KOPT-K1 (cell line): Measurements from ENCODE around the gene KRT79.

Experiments used
- H3K27ac ChIP-seq: fragments of 200-600 bp; sonication (generic); 2 replicates; pipeline ENCODE4 v1.5.1; 2016; ENCODE audit warnings: antibody characterized with exemption, mild to moderate bottlenecking, low read depth, low read length; ENCODE audit not compliant: poor library complexity, severe bottlenecking
- H3K36me3 ChIP-seq: fragments of 200-600 bp; sonication (generic); 2 replicates; pipeline ENCODE4 v1.5.1; 2017; ENCODE audit warnings: antibody characterized with exemption, mild to moderate bottlenecking, low read length, moderate library complexity; ENCODE audit not compliant: insufficient read depth
- H3K9me3 ChIP-seq: fragments of 200-600 bp; sonication (generic); 2 replicates; pipeline ENCODE4 v1.5.1; 2017; ENCODE audit warnings: antibody characterized with exemption, low read length, mild to moderate bottlenecking; ENCODE audit not compliant: insufficient read depth, poor library complexity, severe bottlenecking

Gene KRT79

DNA sequence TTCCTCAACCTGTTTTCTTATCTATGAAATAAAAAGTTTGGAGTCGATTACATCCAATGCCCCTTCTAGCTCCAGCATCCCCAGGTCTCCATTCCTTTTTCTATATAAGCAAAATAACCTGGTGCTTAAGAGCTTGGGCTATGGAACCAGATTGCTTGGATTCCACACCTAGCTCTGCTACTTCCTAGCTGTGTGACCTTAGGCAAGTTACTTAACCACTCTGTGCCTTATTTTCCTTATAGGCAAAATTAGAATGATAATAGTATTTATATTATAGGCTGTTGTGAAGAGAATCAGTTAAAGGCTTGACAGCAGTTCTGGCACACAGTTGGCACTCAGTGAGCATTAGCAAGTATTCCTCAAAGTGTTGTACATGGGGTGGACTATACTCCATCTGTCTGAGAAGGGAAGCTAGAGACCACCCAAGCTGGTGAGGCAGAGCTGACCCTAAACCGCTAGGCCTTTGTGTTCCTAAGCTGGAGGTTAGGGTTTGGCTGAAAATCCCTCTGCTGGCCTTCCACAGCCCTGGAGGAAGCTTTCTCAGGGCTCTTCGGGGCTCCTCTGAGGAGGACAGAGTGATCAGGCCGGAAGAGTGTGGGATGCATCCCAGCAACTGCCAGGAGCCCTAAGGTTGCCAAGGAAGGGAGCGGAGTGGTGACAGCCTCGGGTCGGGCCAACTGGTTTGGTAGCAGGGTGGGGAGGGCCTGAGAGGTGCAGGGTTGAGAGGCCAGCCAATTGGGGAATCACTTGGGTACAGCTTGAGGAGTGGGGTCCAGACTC lies 14.2 kb downstream of the KRT79 start:
- Histone ChIP-seq H3K9me3 (no peaks in the 10 kb centered on the region), H3K27ac (no peak overlapping the region), H3K36me3 (no peaks in the 10 kb centered on the region)

DNA sequence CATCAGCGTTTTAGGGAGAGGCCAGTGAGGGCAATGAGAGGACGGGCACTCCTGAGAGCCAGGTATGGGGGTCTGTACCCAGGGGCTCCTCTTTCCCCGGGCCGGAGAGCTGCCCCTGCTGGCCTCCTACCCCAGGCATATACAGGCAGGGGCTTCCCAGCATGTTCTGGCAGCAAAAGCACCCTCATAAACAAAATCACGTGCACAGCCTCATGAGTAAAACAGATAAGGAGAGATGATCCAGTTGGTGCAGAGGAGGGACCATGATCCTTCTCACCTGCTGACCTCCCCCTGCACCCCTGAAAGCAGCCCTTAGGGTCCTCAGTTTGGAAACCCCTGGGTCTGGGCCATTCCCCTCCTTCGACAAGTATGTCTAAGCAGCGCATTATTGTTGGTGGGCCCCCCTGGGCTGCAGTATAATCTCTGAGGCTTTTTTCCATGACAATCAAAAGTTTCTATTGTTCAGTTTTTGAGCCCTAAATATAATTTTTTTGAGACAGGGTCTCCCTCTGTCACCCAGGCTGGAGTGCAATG lies 15.2 kb downstream of the KRT79 start:
- Histone ChIP-seq H3K36me3 (no peaks in the 10 kb centered on the region), H3K27ac (no peak overlapping the region), H3K9me3 (no peaks in the 10 kb centered on the region)

- Histone ChIP-seq H3K9me3 (no peaks in the 10 kb centered on the region), H3K27ac (no peak overlapping the region), H3K36me3 (no peaks in the 10 kb centered on the region)
Observed at GRCh38 chr12:52818388-52818787, 15.7 kb downstream of the KRT79 start.

DNA sequence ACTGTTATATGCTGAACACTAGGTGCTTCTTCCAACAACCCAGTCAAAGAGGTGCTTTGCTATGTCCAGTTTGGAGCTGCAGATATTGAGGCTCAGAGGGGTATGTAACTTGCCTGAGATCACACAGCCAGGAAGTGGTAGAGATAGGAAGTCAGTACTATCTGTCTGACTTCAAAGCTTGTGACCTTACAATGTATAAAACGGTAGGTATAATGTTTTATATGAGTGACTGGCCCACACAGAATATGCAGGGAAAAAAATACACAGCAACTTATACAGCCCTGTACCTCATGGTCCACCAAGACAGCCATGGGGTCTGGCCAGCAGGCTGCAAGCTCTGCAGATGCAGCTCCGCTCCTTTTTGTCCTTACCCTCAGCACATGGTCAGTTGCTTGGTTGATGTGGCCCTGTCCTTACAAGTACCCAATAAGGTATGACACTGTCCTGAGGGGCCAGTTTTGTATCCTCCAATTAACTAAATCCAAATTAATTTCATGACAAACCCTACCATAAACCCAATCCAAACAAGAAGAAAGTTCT lies 16.3 kb downstream of the KRT79 start:
- Histone ChIP-seq H3K9me3 (no peaks in the 10 kb centered on the region), H3K27ac (no peak overlapping the region), H3K36me3 (no peaks in the 10 kb centered on the region)

DNA sequence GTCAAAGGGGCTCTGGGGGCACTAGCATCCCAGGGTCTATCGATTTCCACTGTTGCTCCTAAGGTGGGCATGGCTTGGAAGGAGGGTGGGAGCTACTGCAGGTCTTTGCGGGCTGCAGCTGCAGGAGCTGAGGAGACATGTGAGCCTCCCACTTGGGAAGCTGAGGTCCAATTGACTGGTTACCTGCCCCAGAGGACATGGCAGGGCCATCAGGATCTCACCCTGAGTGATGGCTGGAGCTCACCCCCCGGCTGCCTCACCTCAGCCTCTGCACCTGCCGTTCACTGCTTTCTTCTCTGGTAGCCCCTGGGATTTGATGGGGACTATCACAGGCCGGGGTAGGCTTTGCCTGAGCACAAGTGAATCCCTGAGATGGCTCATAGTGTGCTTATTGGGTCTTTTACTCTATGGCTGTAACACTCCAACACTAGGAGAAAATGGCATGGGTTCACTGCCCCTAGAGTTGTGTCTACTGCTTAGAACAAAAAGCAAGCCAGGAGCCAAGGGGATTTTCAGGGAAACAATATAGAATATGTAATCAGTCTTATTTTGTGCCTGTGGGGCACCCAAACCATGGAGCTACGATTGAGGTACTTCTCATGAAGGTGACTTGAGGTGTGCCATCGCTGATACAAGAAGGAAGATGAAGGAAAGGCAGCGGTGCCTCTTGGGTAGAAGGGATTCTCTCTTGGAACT lies 17.0 kb downstream of the KRT79 start:
- H3K27ac ChIP-seq = no peak overlapping the region
- H3K36me3 ChIP-seq = no peaks in the 10 kb centered on the region
- H3K9me3 ChIP-seq = no peaks in the 10 kb centered on the region

GRCh38 chr12:52815676-52816588 lies 18.2 kb downstream of the KRT79 start:
- Histone ChIP-seq H3K9me3 (no peaks in the 10 kb centered on the region), H3K36me3 (no peaks in the 10 kb centered on the region), H3K27ac (no peak overlapping the region)

DNA sequence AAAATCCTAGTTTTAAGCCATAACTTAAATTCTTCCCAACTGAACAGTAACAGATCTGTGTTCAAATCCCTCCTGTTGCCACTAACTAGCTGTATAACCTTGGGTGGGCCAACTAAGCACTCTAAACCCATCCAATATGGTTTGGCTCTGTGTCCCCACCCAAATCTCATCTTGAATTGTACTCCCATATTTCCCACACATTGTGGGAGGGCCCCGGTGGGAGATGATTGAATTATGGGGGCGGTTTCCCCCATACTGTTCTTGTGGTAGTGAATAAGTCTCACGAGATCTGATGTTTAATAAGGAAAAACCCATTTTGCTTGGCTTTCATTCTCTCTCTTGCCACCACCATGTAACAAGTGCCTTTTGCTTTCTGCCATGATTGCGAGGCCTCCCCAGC lies 18.9 kb downstream of the KRT79 start:
- H3K27ac ChIP-seq = no peak overlapping the region
- H3K36me3 ChIP-seq = no peaks in the 10 kb centered on the region
- H3K9me3 ChIP-seq = no peaks in the 10 kb centered on the region

GRCh38 chr12:52814710-52815155 lies 19.4 kb downstream of the KRT79 start:
- no peaks in the 10 kb centered on the region for H3K36me3 ChIP-seq
- no peak overlapping the region for H3K27ac ChIP-seq
- H3K9me3 ChIP-seq = no peaks in the 10 kb centered on the region

DNA sequence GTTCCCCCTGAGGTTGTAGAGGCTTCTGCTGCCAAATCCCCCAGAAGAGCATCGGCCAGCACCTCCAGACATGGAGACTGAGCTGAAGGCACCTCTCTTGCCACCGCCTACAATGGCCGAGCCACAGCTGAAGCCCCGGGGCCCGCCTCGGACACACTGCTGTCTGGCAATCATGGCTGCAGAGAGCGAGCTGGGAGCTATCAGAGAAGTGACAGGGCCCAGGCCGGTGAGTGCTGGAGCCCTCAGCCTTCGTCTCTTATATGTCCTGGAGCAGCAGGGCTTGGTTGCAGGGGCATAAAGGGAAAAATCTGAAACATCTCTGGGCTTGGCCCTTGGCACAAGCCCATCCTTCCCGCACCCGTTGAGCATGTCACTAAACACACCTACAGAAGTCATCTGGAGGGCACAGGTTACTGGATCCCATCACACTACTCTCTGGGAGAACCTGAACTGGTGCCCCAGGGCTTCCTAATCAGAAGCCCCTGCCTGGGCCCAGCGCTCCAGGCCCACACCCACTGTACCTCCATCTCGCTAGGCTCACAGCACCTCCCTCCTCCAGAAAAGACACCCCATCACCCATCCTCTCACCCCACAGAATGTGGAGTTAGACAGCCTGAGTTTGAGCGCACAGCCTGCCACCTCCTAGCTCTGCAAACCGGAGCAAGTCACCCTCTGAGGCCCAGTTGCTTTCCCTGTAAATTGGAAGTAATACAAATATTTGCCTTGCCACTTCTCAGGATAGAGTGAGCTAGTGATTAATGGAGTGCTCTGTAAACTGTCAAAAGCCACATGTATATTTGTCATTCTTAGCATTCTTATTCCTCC lies 20.0 kb downstream of the KRT79 start, which contains the start of gene KRT4:
Gene KRT4, minus strand, starts transcription at position 232 of the 825 bp plus-strand sequence. Its CDS starts 58 bp downstream, at position 174.
- no peaks in the 10 kb centered on the region for H3K9me3 ChIP-seq

DNA sequence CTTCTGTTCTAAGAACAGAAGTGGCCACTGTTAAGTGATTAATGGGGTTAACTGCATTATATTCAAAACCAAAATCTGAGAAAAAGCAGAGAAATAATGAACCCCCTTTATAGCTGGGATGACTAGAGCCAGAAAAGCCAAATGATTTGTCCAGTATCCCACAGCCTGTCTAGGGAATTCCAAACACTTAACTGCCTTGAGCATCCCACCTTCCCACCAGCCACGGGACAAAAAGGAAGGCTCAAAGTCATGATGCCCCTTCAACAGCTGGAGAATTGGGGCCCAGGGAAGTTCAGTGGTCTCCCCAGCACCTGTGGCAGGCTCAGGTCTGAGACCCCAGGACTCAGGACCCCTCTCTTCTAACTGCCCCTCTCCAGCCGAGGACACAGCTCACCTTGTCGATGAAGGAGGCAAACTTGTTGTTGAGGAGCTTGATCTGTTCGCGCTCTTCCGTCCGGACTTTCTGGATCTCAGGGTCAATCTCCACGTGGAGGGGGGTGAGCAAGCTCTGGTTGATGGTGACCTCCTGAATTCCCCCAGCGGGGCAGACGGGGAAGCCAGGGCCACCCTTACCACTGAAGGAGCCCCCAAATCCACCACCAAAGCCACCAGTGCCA lies 20.8 kb downstream of the KRT79 start:
- Histone ChIP-seq H3K27ac (no peak overlapping the region), H3K36me3 (no peaks in the 10 kb centered on the region), H3K9me3 (no peaks in the 10 kb centered on the region)

More for the DNA sequence above, 20.0 kb downstream of the KRT79 start, which contains the start of gene KRT4:
- no peaks in the 10 kb centered on the region for H3K36me3 ChIP-seq
- H3K27ac ChIP-seq = no peak within 1 kb of the TSS

DNA sequence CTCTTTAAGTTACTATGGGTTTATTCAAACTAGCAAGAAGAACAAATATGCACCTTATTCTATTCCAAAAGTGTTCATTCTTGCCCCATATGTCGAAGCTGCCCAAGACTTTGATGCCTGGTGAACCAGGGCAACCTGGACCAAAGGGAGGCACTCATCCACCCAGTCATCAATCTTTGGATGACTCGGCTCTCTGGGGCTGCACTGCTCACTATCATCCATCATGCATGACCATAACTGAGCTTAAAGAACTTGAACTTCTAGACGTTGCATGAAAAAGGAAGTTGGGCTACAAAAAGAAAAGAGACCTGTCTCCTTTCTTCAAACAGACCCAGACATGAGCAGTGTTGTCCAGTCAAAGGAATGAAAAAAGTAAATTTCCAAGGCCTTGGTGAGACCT lies 21.4 kb downstream of the KRT79 start:
- Histone ChIP-seq H3K27ac (no peak overlapping the region), H3K36me3 (no peaks in the 10 kb centered on the region), H3K9me3 (no peaks in the 10 kb centered on the region)

DNA sequence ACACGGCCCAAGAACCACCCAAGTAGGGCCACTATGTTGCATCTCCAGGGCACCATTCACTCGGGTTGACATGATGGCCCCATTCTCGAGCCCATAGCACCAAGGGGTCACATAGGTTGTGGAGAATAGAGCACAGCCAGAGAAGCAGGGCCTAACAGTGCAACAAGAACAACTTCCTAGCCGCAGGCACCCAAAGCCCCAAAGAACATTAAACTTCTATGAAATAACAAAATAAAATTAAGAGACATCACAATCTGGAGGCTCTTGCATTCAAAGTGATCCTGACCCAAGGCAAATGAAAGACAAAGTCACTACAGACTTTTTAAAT lies 22.1 kb downstream of the KRT79 start:
- H3K9me3 ChIP-seq = no peaks in the 10 kb centered on the region
- no peak overlapping the region for H3K27ac ChIP-seq
- H3K36me3 ChIP-seq = no peaks in the 10 kb centered on the region

DNA sequence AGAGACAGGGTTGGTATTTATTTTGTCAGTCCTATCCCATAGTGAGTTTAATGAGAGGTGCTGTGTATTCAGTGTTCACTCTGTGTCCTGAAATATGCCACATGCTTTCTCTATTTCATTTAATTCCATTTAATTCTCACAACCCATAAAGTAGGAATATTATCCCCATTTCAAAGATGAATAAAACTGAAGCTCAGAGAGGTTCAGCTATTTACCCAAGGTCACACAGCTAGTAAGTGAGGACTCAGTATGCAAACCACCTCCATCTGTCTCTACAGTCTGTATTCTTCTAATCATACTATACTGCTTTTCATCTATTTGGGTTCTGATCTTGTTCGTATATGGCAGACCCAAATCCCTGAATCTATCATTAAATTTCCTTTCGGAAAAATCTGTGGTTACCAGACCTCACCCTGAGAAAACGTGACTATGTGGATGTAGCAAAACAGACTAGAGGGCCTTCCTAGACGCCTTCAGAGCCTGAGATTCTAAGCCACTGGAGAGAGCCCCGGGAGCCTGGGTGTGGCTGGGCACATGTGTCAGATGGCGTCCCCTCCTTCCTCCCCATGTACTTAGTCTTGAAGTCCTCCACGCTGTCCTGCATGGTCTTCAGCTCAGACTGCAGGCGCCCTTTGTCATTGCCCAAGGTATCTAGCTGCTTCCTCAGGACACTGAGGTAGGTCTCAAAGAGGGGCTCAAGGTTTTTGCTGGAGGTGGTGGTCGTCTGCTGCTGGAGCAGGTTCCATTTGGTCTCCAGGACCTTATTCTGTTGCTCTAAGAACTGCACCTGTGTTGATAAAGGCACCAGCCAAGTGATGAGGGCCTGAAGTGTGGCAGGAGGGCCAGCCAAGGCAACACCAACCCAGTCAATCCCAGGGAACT lies 22.7 kb downstream of the KRT79 start:
- H3K27ac ChIP-seq = no peak overlapping the region
- no peaks in the 10 kb centered on the region for H3K9me3 ChIP-seq
- no peaks in the 10 kb centered on the region for H3K36me3 ChIP-seq
